IPS-11a (cell line): ENCODE data around the gene RPAIN.

Experiments used
- H3K4me3 ChIP-seq: one replicate; pipeline ENCODE4 v1.5.1; 2013; ENCODE audit warnings: low read depth, low read length, control low read depth

RPAIN gene

GRCh38 chr17:5419959-5420653 lies at the start of gene RPAIN:
TSS of gene RPAIN (plus strand) at chr17:5420182. CDS start at chr17:5420211, 29 bp downstream.
- peak within 1 kb of the TSS; percentile 80 for H3K4me3 ChIP-seq

GRCh38 chr17:5370411-5370810 lies 49.6 kb upstream of the RPAIN start:
- H3K4me3 ChIP-seq = no peak overlapping the region

- no peak overlapping the region for H3K4me3 ChIP-seq
Observed at GRCh38 chr17:5373112-5373511, 46.9 kb upstream of the RPAIN start.

- H3K4me3 ChIP-seq = no peak overlapping the region
Observed at GRCh38 chr17:5378566-5379207, 41.3 kb upstream of the RPAIN start.

- no peak overlapping the region for H3K4me3 ChIP-seq
Observed at GRCh38 chr17:5379351-5380107, 40.5 kb upstream of the RPAIN start.

GRCh38 chr17:5380491-5381135 lies 39.4 kb upstream of the RPAIN start:
- no peak overlapping the region for H3K4me3 ChIP-seq

GRCh38 chr17:5381542-5381941 lies 38.4 kb upstream of the RPAIN start:
- H3K4me3 ChIP-seq = no peak overlapping the region

GRCh38 chr17:5391678-5392077 lies 28.3 kb upstream of the RPAIN start:
- no peak overlapping the region for H3K4me3 ChIP-seq

- H3K4me3 ChIP-seq = no peak overlapping the region
Observed at GRCh38 chr17:5396612-5397011, 23.4 kb upstream of the RPAIN start.

GRCh38 chr17:5399767-5400166 lies 20.2 kb upstream of the RPAIN start:
- no peak overlapping the region for H3K4me3 ChIP-seq

GRCh38 chr17:5405400-5405799 lies 14.6 kb upstream of the RPAIN start:
- no peak overlapping the region for H3K4me3 ChIP-seq

- no peak overlapping the region for H3K4me3 ChIP-seq
Observed at GRCh38 chr17:5408186-5408585, 11.8 kb upstream of the RPAIN start.

GRCh38 chr17:5410594-5411272 lies 9.2 kb upstream of the RPAIN start:
- no peak overlapping the region for H3K4me3 ChIP-seq

GRCh38 chr17:5413682-5414081 lies 6.3 kb upstream of the RPAIN start:
- no peak overlapping the region for H3K4me3 ChIP-seq

- H3K4me3 ChIP-seq = no peak overlapping the region
Observed at GRCh38 chr17:5416901-5417300, 3.1 kb upstream of the RPAIN start.

- H3K4me3 ChIP-seq = peak overlapping the region; percentile 80
Observed at GRCh38 chr17:5418858-5419355, 1.1 kb upstream of the RPAIN start.

- peak within 1 kb of the TSS; percentile 80 for H3K4me3 ChIP-seq
Observed at GRCh38 chr17:5419356-5419958, 525 bp upstream of the RPAIN start, which contains the start of gene NUP88. TSS of gene NUP88 (minus strand) at chr17:5419662. CDS start at chr17:5419650, 12 bp downstream.

GRCh38 chr17:5422505-5422904 lies 2.5 kb downstream of the RPAIN start:
- no peak overlapping the region for H3K4me3 ChIP-seq

GRCh38 chr17:5424909-5425308 lies 4.9 kb downstream of the RPAIN start:
- no peak overlapping the region for H3K4me3 ChIP-seq

- no peak overlapping the region for H3K4me3 ChIP-seq
Observed at GRCh38 chr17:5425826-5426225, 5.8 kb downstream of the RPAIN start.
